ENCODE measurements around the gene PIP5K1C. TPM values are rescaled to one million over a fixed set of nuclear protein-coding genes. Genes with fewer than 3 reads are reported as not detected.

PIP5K1C gene
- total RNA-seq, 1 donor from 2014 or later = 26.5 TPM

- Histone ChIP-seq H3K27me3 (ENCODE audit: control insufficient read depth, insufficient read depth, low read length) (no peaks in the 10 kb centered on the region), H3K36me3 (ENCODE audit: control insufficient read depth, insufficient read depth, low read length) (peaks cover 3% of the 10 kb centered on the region), H3K4me3 (ENCODE audit: low read depth, low read length) (no peak overlapping the region)
- TF ChIP-seq CTCF (IDR thresholded peaks at IDR 0.05; ENCODE audit: insufficient read depth, low read length, poor library complexity, severe bottlenecking) = no peak
- no peak for DNase-seq (ENCODE audit: low read depth)
Observed at GRCh38 chr19:3641515-3642269, 58.6 kb downstream of the PIP5K1C start.

DNA sequence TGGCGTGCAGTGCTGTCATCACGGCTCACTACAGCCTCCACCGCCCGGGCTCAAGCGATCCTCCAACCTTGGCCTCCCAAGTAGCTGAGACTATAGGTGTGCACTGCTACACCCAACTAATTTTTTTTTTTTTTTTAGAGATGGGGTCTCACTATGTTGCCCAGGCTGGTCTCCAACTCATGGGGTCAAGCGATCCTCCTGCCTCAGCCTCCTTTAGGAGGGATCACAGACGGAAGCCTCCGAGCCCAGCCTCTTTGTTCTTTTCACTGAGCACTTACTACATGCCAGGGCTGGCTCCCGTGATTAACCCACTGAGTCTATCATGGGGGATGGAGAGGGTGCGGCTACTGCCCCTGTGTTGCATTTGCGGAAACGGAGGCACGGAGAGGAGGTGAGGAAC is 60.8 kb downstream of the PIP5K1C start:
- no peaks in the 10 kb centered on the region for H3K27me3 ChIP-seq (ENCODE audit: control insufficient read depth, insufficient read depth, low read length)

DNA sequence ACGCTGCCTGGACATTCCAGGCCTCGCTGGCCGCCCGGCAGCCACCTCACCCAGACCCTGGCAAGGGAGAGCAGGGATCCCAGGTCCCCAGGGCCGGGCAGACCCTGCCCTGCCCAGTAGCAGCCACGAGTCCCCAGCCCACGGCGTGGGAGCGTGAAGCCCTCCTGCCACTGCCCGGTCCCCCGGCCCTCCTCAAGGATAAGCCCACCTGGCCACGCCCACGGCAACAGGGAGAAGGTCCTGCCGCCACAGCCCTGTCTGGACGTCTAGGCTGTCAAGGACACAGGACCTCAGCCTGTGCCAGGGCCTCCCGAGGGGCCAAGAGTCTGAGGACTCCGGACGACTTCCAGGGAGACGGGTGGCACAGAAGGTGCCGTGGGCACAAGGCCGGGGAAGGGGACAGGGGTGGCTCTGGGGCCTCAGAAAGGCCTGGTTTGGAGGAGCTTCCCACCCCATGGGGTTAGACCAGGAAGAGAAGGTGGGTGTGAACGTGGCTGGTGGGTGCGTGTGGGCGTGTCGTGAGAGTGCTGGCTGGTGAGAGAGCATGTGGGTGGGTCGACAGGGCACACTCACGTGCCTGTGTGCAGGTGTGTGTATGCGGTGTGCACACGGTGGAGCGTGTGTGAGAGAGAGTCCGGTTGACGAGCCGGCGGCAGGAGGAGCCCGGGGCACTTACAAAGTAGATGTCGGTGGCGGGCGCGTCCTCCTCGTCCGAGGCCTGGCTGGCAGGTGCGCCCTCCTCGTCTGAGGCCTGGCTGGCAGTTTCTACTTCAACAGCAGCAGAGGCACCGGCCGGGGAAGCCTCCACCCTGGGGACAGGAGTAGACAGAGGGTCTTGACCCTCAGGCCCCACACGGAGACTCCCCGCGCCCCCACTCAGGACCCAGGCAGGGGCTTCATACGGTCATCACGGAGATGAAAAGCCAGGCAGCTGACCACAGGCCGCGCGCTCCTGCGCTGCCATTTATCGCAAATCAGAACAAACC is 61.8 kb downstream of the PIP5K1C start:
- no peaks in the 10 kb centered on the region for H3K27me3 ChIP-seq (ENCODE audit: control insufficient read depth, insufficient read depth, low read length)
- H3K36me3 ChIP-seq (ENCODE audit: control insufficient read depth, insufficient read depth, low read length) = peaks cover 3% of the 10 kb centered on the region

More for the DNA sequence above, 60.8 kb downstream of the PIP5K1C start:
- Histone ChIP-seq H3K4me3 (ENCODE audit: low read depth, low read length) (no peak overlapping the region), H3K36me3 (ENCODE audit: control insufficient read depth, insufficient read depth, low read length) (peaks cover 3% of the 10 kb centered on the region)
- DNase-seq (ENCODE audit: low read depth) = no peak
- TF ChIP-seq CTCF (IDR thresholded peaks at IDR 0.05; ENCODE audit: insufficient read depth, low read length, poor library complexity, severe bottlenecking) = no peak

DNA sequence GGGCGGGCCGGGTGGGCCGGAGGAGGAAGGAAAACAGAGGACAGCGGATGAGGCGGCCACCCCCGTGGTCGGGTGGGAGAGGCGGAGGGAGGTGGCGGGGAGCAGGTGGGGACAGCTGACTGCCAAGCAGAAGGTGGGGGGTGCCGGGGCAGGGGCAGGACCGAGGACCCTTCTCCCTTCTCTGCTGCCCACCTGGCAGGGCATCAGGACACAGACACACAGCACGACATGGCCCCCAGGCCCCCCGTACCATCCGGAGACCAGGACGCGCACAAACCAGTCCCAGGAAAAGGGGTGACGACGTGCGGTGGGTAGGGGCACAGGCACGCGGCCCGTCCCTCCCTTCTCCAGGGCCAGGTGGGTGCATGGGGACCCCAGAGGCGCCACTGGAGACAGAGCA is 62.6 kb downstream of the PIP5K1C start:
- no peak for TF ChIP-seq CTCF (IDR thresholded peaks at IDR 0.05; ENCODE audit: insufficient read depth, low read length, poor library complexity, severe bottlenecking)
- Histone ChIP-seq H3K36me3 (ENCODE audit: control insufficient read depth, insufficient read depth, low read length) (peaks cover 3% of the 10 kb centered on the region), H3K27me3 (ENCODE audit: control insufficient read depth, insufficient read depth, low read length) (no peaks in the 10 kb centered on the region), H3K4me3 (ENCODE audit: low read depth, low read length) (no peak overlapping the region)
- DNase-seq (ENCODE audit: low read depth) = no peak

More for the DNA sequence above, 61.8 kb downstream of the PIP5K1C start:
- no peak for TF ChIP-seq CTCF (IDR thresholded peaks at IDR 0.05; ENCODE audit: insufficient read depth, low read length, poor library complexity, severe bottlenecking)
- no peak overlapping the region for H3K4me3 ChIP-seq (ENCODE audit: low read depth, low read length)
- DNase-seq (ENCODE audit: low read depth) = no peak

DNA sequence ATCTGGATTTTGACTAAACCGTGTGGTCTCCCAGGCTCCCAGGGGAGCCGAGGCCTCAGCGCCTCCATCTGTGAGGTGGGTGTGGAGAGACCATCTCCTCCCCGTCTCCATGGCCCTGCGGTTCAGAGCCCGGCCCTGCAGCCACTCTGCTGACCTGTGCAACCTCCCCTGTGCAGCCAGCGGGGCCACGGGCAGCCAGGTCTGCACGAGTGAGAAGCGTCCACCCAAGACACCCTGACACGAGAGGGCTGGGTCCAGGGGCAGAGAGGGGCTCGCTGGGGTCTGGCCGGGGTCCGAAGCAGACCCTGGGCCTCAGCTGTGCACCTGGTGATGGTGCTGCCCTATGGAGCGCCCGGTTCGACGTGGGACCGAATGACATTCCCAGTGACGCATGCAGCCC is 63.3 kb downstream of the PIP5K1C start:
- Histone ChIP-seq H3K4me3 (ENCODE audit: low read depth, low read length) (no peak overlapping the region), H3K27me3 (ENCODE audit: control insufficient read depth, insufficient read depth, low read length) (no peaks in the 10 kb centered on the region), H3K36me3 (ENCODE audit: control insufficient read depth, insufficient read depth, low read length) (peaks cover 3% of the 10 kb centered on the region)
- DNase-seq (ENCODE audit: low read depth) = no peak
- no peak for TF ChIP-seq CTCF (IDR thresholded peaks at IDR 0.05; ENCODE audit: insufficient read depth, low read length, poor library complexity, severe bottlenecking)

All from kidney epithelial cell (primary cell).